IPS-NIHi7 (cell line): Measurements from ENCODE around the gene SRC.

Experiments
- DNase-seq: peaks from one replicate; pipeline ENCODE4 v3.0.0; 2012; ENCODE audit warnings: mixed read lengths; ENCODE audit errors: extremely low spot score

Gene SRC

DNA sequence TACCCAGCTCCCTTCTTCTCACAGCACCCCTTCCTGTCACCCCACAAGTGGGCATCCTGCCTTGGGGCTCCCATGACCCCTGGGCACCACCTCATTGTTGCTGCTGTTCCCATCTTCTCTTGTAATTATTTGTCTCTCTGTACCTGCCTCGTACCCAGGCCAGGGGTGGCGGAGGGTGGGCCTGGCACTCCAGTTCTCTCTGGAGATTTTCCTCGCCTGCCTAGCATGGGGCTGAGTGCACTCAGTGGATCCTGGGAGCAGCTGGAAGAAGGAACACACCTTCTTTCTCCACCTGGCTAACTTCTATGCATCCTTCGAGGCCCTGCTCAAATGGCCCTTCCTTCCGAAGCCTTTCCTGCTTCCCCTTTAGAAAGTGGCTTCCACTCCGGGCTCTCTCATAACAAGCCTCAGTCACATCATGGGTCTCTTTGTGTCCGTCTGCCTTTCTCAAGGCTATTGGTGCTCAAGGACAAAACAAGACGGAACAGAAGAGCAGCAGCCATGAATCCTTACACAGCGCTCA, 79.2 kb downstream of the SRC start:
- no peak for DNase-seq

DNA sequence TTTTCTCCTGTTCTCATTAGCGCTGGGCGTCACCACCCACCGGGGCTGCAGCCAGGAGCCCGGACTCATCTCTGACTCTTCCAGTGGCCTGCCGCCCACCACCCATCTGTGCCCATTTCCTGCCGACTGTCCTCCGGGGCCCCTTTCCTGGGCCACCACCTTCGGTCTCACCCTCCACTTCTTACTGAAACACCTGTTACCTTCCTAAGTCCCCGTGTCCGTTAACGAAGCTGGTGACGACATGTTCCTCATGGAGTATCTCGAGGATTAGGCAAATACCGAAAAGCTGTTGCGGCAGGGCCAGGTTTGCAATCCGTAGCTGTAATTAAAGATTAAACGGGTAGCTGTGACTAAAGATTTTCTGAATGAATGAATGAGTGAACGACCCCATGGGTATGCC, 80.2 kb downstream of the SRC start:
- no peak for DNase-seq

DNA sequence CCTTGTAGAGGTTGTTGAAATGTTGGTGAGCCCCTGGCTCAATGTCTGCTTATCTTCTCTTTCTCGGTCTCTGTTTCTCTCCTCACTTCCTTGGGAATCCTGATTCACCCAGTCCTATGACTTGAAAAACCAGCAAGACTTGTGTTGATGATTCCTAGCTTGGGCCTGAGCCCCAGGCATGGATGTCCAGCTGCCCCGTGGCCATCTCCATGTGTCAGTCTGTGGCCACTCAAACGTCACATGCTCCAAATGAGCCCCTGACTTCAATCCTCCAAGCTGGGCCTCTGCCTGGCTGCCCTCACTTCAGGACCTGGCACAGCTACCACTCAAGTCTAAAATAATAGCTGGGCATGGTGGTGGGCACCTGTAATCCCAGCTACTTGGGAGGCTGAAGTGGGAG, 81.0 kb downstream of the SRC start:
- DNase-seq, result no peak

DNA sequence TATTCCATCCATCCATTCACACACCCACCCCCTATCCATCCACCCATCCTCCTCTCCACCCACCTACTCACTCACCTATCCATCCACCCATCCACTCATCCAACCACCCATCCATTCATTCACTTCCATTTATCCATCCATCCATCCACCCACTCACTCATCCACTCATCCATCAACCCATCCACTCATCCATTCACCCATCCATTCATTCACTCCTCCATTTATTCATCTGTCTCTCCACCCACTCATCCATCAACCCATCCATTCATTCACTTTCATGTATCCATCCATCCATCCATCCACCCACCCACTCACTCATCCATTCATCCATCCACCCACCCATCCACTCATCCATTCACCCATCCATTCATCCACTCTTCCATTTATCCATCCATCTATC, 84.1 kb downstream of the SRC start:
- DNase-seq, result no peak

DNA sequence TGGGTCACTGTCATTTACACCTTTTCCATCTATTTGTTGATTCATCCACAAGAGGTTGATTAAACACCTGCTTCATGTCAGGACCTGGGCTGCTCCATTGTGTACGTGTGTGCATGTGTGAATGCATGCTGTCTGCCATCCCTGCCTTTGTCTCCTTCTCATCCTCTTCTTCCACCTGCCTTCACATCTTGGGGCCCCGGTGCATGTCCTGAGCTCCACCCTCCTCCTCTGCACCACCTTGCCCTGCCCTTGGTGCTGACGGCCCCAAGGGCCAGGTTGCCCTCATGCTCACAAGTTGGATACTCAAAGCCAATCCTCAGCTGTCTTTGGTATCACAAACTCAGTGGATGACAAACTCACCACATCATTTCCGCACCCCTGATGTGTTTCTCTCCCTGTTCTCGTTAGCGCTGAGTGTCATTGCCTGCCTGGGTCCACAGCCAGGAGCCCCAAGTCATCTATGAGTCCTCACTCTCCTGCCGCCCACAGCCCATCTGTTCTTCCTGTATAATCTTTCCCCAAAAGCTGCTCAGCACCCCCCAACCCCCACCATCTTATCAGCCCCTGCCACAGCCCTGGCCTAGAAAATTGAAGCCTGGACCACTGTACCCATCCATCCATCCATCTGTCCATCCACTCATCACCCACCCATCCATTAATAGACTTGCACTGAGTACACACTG, 85.0 kb downstream of the SRC start:
- DNase-seq, result no peak

DNA sequence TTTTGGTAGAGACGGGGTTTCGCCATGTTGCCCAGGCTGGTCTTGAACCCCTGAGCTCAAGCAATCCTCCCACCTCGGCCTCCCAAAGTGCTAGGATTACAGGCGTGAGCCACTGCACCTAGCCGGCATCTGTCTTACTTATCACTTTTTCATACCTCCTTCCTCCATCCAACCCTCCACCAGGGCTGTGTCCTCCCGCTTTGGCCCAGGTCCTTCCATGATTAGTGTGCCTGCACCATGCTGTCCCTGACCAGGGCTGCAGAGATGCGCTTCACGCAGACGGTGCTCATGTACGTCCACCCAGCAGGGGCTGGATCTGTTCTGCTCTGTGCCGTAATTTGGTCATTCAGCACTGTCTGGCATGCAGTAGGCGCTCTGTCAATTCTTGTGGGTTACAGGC, 85.8 kb downstream of the SRC start:
- DNase-seq, result no peak

DNA sequence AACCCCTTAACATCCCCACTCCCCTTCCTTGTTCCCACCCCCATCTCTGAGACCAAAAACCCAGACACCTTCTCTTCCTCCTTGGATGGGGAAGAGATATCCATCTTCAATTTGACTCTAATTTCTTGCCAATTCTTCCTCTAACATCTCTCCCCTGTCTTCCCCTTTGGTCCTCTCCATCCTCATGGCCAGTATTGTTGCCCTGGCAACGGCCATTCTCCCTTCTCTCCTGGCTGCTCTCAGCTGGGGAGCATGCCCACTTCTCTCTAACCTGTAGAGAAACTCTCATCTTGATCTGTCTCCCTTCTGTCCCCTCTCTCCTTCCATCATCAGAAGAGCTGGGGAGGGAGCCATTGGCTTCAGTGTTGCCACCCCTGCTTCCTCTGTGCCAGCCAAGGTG, 86.7 kb downstream of the SRC start:
- no peak for DNase-seq

DNA sequence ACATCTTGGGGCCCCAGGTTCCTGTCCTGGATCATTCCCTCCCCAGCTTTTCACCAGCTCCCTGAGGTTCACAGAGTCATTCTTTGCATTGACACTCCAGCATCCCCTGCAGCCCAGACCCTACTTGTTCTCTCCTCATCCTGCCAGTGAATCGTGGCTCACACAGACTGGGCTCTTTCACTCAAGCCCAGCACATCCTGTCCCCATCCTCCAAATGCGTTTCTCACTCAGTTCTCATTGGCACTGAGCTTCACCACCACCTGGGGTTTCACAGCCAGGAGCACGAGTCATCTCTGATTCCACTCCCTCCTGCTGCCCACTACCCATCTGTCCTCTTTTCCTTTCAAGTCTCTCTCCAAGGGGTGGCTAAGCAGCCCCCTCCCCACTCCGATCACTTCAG, 89.7 kb downstream of the SRC start:
- DNase-seq, result no peak

DNA sequence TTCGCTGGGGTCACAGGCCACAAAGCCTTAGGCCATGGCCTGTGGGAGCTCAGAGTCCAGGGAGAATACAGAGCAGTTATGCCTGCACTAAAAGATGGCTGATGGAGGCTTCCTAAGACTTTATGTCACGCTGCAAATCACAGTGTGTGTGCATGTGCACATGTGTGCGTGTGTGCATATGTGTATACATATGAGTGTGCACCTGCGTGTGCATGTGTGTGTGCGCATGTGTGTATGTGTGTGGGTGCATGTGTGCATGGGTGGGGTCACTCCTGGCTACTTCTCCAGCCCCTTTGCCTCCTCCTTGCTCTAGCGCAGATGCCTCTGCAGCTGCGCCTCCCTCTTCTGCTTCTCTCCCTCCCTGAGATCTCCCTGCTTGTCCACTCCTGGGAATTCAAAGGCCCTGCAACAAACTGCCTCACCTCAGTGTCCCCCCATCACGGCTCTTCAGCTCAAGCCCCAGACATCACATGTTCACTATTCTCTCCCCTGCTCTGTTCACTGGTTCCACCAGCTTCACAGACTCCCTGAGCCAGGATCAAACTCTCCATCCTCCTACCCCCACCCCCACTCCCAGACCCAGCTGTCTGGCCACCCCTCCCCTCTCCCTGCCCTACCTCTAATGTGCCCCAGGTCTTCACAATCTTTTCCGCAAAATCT, 90.7 kb downstream of the SRC start:
- no peak for DNase-seq

DNA sequence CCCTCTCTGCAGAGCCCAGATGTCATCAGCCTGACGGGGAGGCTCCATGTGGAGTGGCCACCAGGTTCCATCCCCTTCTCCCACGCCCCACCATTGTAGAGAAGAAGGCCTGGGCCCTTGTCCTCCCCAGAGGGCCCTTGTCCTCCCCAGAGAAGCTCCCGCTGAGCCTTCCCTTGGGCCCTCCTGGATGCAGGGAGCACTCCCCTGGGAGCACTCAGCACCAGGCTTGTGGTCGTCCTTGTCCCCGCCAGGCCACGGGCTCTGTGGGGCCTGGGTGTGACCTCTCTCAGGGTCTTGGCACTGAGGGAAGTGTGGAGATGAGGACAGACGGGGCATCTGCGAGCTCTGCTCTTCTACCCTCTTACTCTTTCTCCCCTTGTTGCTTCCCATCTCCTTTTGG, 91.7 kb downstream of the SRC start:
- no peak for DNase-seq

DNA sequence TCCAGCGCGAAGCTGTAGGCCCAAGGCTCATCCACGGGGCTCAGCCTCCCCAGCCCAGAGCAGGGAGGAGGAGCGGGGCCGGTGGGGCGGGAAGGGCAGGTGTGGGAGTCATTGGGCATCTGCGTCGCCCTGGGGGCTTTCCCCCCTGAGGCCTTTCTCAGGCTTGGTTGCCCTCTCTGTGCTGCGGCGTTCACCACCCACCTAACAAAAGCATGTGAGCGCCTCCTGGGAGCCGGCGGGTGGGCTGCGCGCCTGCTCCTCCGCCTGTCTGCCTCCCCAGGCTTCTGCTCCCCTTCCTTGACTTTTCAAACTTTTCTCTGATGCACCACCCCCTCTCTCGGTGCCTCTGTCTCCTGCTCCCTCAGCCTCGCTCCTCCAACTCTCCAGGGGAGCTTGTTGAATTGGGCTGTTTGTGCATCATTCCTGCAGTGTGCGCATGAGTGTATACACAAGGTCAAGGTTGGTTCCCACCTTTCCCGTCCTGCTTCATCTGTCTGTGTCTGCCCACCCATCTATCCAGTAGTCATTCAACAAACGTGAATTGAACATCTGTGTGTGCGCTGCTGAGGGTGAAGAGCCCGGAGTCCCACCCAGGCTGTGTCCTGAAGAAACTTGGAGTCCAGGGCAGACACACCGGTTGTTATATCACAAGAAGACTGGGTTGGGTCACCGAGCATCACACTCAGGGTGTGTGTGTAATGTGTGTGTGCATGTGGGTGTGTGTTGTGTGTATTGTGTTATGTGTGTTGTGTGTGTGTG, 92.7 kb downstream of the SRC start:
- no peak for DNase-seq

DNA sequence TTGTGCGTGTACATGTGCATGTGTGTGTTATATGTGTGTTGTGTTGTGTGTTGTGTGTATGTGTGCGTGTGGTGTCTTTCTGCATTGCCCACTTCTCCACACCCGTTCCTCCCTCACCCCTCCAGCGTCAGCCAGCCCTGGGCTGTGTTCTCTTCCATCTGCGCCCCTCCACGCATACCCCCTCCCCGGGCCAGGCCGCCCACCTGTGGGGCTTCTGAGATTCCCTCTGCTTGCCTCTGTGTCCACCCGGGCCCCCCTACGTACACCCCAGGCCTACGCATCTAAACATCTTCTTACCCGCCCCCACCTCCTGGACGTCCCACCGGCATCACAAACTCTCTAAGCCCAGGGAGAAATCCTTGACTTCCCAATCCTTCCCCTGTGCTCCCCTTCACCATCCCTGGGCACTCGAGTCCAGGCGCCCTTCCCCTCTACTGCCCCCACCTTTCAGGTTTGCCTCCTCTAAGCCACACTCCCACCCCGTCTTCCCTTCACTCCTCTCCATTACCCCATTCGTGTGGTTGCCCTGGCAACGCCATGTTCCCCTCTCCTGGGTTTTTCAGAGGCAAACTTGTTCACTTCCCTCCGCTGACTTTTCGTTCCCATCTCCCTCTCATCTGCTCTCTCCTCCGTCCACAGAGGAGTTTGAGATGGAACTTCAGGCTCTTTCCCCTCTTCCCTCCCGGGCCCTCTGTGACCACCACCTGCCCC, 93.4 kb downstream of the SRC start:
- DNase-seq, result no peak

DNA sequence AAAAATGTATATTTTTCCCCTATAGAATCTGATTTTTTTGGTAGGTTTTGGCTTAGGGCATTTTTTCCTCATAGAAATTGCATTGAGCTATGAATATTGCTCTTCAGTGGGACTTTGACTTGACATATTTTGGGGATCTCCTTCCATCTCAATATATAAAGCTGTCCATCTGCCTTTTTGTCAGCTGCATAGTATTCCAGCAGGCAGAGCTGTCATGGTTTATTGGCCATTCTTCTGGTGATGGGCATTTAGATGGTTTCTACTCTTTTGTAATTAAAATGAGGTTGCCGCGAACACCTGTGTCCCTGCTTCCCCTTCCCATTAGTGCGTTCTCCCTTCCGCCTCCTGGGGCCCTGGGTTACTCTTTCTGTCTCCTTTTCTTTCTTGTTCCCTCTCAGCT, 95.1 kb downstream of the SRC start:
- no peak for DNase-seq

DNA sequence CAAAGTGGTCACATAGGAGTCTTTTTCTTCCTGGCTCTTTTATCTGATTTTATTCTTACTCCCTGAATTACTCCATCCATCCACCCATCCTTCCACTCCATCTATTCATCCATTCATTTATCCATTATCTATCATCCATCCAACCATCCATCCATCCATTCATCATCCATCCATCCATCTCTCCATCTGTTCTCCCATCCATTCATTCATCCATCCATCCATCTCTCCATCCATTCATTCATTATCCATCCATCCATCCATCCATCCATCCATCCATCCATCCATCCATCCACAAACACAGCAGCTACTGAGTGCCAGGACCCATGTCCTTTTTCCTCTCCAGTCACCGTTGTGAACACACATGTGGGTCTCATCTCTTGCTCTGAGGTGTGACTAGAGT, 96.6 kb downstream of the SRC start:
- no peak for DNase-seq

DNA sequence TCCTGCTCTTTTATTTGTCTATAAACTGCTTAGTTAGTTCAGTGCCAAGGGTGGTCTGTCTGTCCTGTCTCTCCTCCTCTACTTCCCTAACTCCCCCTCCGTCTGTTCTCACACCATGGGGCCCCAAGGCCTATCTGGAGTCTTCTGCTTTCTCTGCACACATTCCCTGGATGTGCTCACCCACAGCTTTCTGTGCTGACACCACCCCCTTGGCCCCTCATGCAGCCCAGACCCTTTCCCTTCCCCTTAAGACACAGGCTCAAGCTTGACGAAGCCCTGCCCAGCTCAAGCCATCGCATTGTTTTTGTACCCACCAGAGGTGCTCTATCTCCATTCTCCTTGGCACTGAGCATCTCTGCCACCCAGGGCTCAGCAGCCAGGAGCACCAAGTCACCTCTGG, 97.0 kb downstream of the SRC start:
- DNase-seq, result no peak

DNA sequence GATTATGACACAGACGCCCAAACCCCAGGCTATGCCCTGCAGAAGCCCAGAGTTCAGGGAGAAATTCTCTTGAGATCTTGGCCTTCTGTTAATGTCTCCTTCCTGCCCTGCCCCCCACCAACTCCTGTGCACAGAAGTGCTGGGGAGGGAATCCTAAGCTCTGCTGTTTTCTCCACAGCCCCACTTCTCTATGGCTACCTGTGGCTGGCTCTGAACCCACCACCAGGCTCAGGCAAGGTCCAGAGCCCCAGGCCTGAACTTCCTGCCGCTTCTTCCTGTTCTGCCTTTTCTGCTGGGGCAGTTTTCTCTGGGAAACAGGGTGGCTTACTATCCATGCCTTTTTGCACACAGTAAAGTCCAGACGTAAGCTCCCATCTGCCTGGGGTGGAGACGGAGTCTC, 97.7 kb downstream of the SRC start:
- DNase-seq, result no peak

DNA sequence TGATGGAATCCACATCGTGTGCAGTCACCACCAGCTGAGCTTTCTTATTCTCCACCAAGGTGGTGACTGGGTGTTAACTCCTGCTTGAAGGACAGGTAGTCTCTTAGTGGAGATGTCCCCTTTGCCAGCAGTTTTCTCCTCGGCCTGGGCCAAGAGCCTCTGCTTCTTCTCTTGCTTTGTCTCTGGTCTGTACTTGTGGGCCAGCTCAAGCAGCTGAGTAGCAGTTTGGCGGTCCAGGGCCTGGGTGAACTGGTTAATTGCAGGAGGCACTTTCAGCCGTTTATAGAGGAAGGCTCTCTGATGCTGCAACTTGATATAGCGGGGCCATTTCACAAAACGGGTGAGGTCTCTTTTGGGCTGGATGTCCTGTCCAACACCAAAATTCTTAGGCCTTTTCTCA, 99.1 kb downstream of the SRC start:
- no peak for DNase-seq

DNA sequence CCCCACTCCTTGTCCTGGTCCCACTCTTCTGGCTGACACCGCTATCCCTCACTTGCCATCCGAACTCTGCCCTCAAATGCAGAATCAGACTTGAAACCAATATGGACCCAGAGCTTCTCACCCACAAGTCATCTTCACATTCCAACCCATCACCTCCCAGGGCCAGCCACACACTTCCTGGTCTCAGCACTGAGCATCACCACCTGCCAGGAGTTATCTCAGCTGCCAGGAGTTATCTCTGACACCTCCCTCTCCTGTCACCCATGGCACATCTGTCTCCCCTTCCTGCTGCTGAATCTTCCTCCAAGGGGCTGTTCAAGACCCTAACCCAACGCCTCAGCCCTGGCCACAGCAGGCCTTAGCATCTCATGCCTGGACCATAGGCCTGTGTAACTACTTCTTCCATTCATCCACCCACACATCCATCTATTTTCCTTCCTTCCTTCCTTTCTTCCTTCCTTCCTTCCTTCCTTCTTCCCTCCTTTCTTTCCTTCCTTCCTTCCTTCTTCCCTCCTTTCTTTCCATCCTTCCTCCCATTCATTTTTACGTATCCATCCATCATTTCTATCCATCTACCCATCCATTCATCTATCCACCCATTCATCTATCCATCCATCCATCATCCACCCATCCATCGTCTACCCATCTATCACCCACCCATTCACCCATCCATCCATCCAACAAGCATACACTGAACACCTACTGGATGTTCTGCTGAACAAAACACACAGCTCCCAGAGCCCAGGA, 100.5 kb downstream of the SRC start:
- DNase-seq, result no peak

DNA sequence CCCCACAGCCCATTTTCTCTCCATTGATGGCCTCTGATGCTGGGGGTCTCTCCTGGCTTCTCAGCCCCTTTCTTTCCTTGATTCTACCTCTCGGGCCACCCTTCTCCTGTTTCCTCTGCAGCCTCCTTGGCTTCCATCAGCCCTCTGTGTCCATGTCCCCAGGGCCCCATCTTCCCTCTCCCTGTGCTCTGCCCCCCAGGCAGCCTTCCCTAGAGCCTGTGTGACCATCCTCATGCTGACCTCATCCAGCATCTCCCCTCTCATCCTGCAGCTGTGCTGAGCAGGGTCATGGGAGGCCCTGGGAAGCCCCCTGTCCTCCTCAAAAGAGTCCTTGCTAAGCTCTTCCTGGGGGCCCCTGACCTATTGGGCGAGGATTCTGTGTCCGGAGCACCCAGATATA, 101.7 kb downstream of the SRC start:
- DNase-seq, result no peak

DNA sequence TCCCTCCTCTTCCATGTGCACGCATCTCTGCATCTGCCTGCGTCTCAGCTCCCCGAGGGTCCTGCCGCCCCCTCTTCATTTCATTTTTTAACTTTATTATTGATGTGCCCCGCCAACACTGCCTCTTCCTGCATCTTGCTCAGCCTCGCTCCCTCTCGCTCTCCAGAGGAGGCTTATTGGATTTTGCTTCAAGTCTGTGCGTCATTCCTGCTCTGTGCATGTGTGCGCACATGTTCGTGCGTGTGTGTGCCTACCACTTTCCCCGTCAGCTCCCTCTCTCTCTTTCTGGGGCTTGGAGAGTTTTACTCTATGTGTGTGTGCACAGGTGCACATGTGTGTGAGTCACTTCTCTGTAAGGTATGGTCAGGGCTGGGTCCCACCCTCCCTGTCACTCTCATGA, 103.3 kb downstream of the SRC start:
- DNase-seq, result no peak

DNA sequence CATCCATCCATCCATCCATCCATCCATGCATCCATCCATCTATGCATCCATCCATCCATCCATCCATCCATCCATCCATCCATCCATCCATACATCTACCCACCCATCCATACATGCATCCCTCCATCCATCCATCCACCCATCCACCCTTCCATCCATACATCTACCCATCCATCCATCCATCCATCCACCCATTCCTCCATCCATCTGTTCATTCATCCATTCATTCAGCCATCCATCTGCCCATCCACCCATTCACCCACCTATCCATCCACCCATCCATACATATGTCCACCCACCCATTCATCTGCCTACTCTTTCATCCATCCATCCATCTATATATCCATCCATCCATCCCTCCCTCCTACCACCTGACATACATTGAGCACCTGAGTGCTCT, 104.4 kb downstream of the SRC start:
- no peak for DNase-seq

DNA sequence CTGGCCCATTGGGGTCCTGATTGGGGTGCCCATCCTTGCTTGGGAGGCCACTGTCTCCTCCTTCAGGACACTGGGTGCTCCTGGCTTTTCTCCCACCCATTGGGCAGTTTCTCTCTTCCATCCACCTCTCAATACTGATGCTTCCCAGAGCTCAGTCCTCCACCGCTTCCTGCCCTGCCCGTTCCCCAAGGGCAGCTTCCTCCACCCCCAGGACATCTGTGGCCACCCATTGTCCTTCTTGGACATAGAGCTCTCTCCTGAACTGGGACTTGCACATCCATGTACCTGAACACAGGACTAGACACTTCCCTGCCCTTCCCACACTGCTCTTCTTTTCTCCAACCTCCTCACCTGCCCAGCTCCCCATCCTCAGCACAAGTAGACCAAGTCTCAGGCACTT, 105.7 kb downstream of the SRC start:
- no peak for DNase-seq
